ENCODE data around the gene SEMA3C.

SEMA3C gene

GRCh38 chr7:80858141-80858903, 60.5 kb downstream of the SEMA3C start:
- TF ChIP-seq TEAD4 (IDR thresholded peaks at IDR 0.05) (no peak), CREB1 (IDR thresholded peaks at IDR 0.05; ENCODE audit: low read depth) (no peak), MAX (IDR thresholded peaks at IDR 0.05) (no peak), TCF12 (IDR thresholded peaks at IDR 0.05; ENCODE audit: low read depth) (no peak), NFIC (IDR thresholded peaks at IDR 0.05) (no peak), YY1 (IDR thresholded peaks at IDR 0.05; ENCODE audit: low read depth) (no peak), ZBTB7A (IDR thresholded peaks at IDR 0.05; ENCODE audit: low read depth) (no peak), EGR1 (IDR thresholded peaks at IDR 0.05) (no peak), TAF1 (IDR thresholded peaks at IDR 0.05; ENCODE audit: low read depth) (no peak), FOXM1 (IDR thresholded peaks at IDR 0.05; ENCODE audit: borderline replicate concordance, low read depth) (no peak), EP300 (IDR thresholded peaks at IDR 0.05; ENCODE audit: borderline replicate concordance) (no peak), CEBPB (IDR thresholded peaks at IDR 0.05) (no peak), REST (IDR thresholded peaks at IDR 0.05; ENCODE audit: low read depth) (no peak), USF1 (IDR thresholded peaks at IDR 0.05) (no peak), RAD21 (IDR thresholded peaks at IDR 0.05; ENCODE audit: low read depth) (no peak)

- TF ChIP-seq EP300 (IDR thresholded peaks at IDR 0.05; ENCODE audit: borderline replicate concordance) (no peak), EGR1 (IDR thresholded peaks at IDR 0.05) (no peak), TEAD4 (IDR thresholded peaks at IDR 0.05) (no peak), CEBPB (IDR thresholded peaks at IDR 0.05) (no peak), CREB1 (IDR thresholded peaks at IDR 0.05; ENCODE audit: low read depth) (no peak), RAD21 (IDR thresholded peaks at IDR 0.05; ENCODE audit: low read depth) (no peak), FOXM1 (IDR thresholded peaks at IDR 0.05; ENCODE audit: borderline replicate concordance, low read depth) (no peak), TCF12 (IDR thresholded peaks at IDR 0.05; ENCODE audit: low read depth) (no peak), YY1 (IDR thresholded peaks at IDR 0.05; ENCODE audit: low read depth) (no peak), REST (IDR thresholded peaks at IDR 0.05; ENCODE audit: low read depth) (no peak), USF1 (IDR thresholded peaks at IDR 0.05) (no peak), NFIC (IDR thresholded peaks at IDR 0.05) (no peak)
These were observed 62.1 kb downstream of the SEMA3C start for GRCh38 chr7:80856769-80857168.

GRCh38 chr7:80851896-80852476, 66.9 kb downstream of the SEMA3C start:
- TF ChIP-seq MAX (IDR thresholded peaks at IDR 0.05), result no peak
- no peak for TF ChIP-seq TCF12 (IDR thresholded peaks at IDR 0.05; ENCODE audit: low read depth)
- TF ChIP-seq CEBPB (IDR thresholded peaks at IDR 0.05), result no peak

- TF ChIP-seq TCF12 (IDR thresholded peaks at IDR 0.05; ENCODE audit: low read depth), result no peak
- TF ChIP-seq CREB1 (IDR thresholded peaks at IDR 0.05; ENCODE audit: low read depth), result no peak
- TF ChIP-seq RAD21 (IDR thresholded peaks at IDR 0.05; ENCODE audit: low read depth), result no peak
- no peak for TF ChIP-seq EGR1 (IDR thresholded peaks at IDR 0.05)
- TF ChIP-seq CEBPB (IDR thresholded peaks at IDR 0.05), result no peak
- TF ChIP-seq YY1 (IDR thresholded peaks at IDR 0.05; ENCODE audit: low read depth), result no peak
- no peak for TF ChIP-seq USF1 (IDR thresholded peaks at IDR 0.05)
- no peak for TF ChIP-seq NFIC (IDR thresholded peaks at IDR 0.05)
- no peak for TF ChIP-seq TEAD4 (IDR thresholded peaks at IDR 0.05)
These were observed 70.0 kb downstream of the SEMA3C start for GRCh38 chr7:80848841-80849240.

- no peak for TF ChIP-seq RAD21 (IDR thresholded peaks at IDR 0.05; ENCODE audit: low read depth)
- no peak for TF ChIP-seq TCF12 (IDR thresholded peaks at IDR 0.05; ENCODE audit: low read depth)
- TF ChIP-seq EGR1 (IDR thresholded peaks at IDR 0.05), result no peak
- TF ChIP-seq CREB1 (IDR thresholded peaks at IDR 0.05; ENCODE audit: low read depth), result no peak
- peak; percentile 47 for TF ChIP-seq CEBPB (IDR thresholded peaks at IDR 0.05)
- no peak for TF ChIP-seq ZBTB7A (IDR thresholded peaks at IDR 0.05; ENCODE audit: low read depth)
- no peak for TF ChIP-seq FOXM1 (IDR thresholded peaks at IDR 0.05; ENCODE audit: borderline replicate concordance, low read depth)
These were observed 71.0 kb downstream of the SEMA3C start for GRCh38 chr7:80847895-80848294.

All from Ishikawa (cell line).